Parathyroid adenoma (tissue), 2 donors: Measurements from ENCODE around the gene RNPEPL1.

ENCODE experiments used
- H2AFZ ChIP-seq: fragments of 300-600 bp; sonication (generic); one replicate; pipeline ENCODE4 v1.7.0; 2017; ENCODE audit warnings: antibody characterized with exemption, mild to moderate bottlenecking
- H3K27ac ChIP-seq: fragments of 300-600 bp; sonication (generic); one replicate; pipeline ENCODE4 v1.7.0; 2017
- H3K27me3 ChIP-seq: fragments of 300-600 bp; sonication (generic); one replicate; pipeline ENCODE4 v1.7.0; 2017; ENCODE audit warnings: low read length; ENCODE audit not compliant: control insufficient read depth, insufficient read depth
- H3K36me3 ChIP-seq: fragments of 300-600 bp; sonication (generic); one replicate; pipeline ENCODE4 v1.7.0; 2017; ENCODE audit warnings: low read length; ENCODE audit not compliant: control insufficient read depth, insufficient read depth
- H3K4me1 ChIP-seq: fragments of 300-600 bp; sonication (generic); one replicate; pipeline ENCODE4 v1.7.0; 2017; ENCODE audit warnings: control low read depth
- H3K4me2 ChIP-seq: fragments of 300-600 bp; sonication (generic); one replicate; pipeline ENCODE4 v1.7.0; 2017; ENCODE audit warnings: low read length
- H3K4me3 ChIP-seq: fragments of 300-600 bp; sonication (generic); one replicate; pipeline ENCODE4 v1.7.0; 2017; ENCODE audit warnings: low read depth, low read length
- H3K79me2 ChIP-seq: fragments of 300-600 bp; sonication (generic); one replicate; pipeline ENCODE4 v1.7.0; 2017; ENCODE audit warnings: control low read depth
- H3K9ac ChIP-seq: fragments of 300-600 bp; sonication (generic); one replicate; pipeline ENCODE4 v1.7.0; 2017; ENCODE audit warnings: mild to moderate bottlenecking
- H3K9me3 ChIP-seq: fragments of 300-600 bp; sonication (generic); one replicate; pipeline ENCODE4 v1.7.0; 2017; ENCODE audit warnings: low read length; ENCODE audit not compliant: control insufficient read depth
- TF ChIP-seq, protein P1 (sequence below): fragments of 300-600 bp; sonication (generic); IDR thresholded peaks from one replicate; pipeline ENCODE4 v1.7.0; 2017; ENCODE audit warnings: antibody characterized with exemption, mild to moderate bottlenecking
- donor health status: primary hyperparathyroidism.

RNPEPL1 gene

DNA sequence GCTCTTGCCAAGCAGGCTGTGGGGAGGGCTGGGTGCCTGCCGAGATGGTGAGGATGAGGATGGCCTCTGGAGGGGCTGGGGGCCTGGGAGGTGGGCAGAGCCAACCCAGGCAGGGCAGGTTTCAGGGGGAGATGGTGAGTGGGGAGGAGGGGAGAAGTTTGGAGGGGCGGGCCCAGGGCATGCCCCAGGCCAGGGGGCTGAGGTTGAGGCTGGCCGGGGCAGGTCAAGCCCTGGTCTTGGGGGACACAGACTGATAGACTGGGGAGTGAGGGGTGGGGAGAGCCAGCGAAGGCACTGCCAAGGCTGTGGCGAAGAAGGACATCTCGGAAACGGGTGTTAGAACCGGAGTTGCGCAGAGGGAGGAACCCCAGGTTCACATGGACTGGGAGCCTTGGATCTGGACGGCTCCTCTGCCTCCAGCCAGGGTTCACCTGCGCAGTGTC lies 30.9 kb downstream of the RNPEPL1 start:
- no peak overlapping the region for H2AFZ ChIP-seq
- no peaks in the 10 kb centered on the region for H3K9me3 ChIP-seq
- H3K27me3 ChIP-seq, result no peaks in the 10 kb centered on the region
- no peaks in the 10 kb centered on the region for H3K79me2 ChIP-seq
- peaks cover 2% of the 10 kb centered on the region for H3K4me1 ChIP-seq
- TF ChIP-seq, protein P1, sequence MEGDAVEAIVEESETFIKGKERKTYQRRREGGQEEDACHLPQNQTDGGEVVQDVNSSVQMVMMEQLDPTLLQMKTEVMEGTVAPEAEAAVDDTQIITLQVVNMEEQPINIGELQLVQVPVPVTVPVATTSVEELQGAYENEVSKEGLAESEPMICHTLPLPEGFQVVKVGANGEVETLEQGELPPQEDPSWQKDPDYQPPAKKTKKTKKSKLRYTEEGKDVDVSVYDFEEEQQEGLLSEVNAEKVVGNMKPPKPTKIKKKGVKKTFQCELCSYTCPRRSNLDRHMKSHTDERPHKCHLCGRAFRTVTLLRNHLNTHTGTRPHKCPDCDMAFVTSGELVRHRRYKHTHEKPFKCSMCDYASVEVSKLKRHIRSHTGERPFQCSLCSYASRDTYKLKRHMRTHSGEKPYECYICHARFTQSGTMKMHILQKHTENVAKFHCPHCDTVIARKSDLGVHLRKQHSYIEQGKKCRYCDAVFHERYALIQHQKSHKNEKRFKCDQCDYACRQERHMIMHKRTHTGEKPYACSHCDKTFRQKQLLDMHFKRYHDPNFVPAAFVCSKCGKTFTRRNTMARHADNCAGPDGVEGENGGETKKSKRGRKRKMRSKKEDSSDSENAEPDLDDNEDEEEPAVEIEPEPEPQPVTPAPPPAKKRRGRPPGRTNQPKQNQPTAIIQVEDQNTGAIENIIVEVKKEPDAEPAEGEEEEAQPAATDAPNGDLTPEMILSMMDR, result no peak
- no peak overlapping the region for H3K9ac ChIP-seq
- no peaks in the 10 kb centered on the region for H3K36me3 ChIP-seq
- no peak overlapping the region for H3K4me2 ChIP-seq
- H3K4me3 ChIP-seq, result no peak overlapping the region
- H3K27ac ChIP-seq, result no peak overlapping the region

DNA sequence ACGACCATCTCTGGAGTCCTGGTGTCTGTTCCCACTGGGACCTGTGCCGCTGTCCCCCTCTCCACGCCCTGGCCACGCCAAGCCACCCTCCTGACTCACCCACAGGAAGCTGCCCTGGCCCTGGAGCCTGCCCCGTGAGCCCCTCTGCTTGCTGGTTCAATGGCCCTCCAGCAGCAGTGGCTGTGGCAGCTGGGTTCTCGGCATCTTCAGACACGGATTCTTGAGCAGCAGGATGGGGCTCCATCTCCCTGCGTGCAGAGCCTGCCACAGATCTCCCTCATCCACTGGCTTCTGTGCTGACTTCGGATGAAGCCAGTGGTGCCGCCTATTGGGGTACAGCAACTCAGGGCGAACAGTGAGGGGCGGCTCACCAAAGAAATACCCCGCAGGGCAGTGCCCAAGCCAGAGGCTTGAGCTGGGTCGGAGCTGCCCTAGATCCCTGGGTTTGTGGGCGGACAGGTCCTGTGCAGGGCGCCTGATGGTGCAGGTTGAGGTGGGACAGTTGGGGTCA lies 32.2 kb downstream of the RNPEPL1 start:
- Histone ChIP-seq H3K4me2 (no peak overlapping the region), H3K9me3 (no peaks in the 10 kb centered on the region), H3K27me3 (no peaks in the 10 kb centered on the region), H3K79me2 (no peaks in the 10 kb centered on the region), H2AFZ (no peak overlapping the region), H3K9ac (no peak overlapping the region), H3K36me3 (no peaks in the 10 kb centered on the region), H3K4me3 (no peak overlapping the region), H3K27ac (no peak overlapping the region), H3K4me1 (peaks cover 9% of the 10 kb centered on the region)
- TF ChIP-seq, protein P1, result no peak

DNA sequence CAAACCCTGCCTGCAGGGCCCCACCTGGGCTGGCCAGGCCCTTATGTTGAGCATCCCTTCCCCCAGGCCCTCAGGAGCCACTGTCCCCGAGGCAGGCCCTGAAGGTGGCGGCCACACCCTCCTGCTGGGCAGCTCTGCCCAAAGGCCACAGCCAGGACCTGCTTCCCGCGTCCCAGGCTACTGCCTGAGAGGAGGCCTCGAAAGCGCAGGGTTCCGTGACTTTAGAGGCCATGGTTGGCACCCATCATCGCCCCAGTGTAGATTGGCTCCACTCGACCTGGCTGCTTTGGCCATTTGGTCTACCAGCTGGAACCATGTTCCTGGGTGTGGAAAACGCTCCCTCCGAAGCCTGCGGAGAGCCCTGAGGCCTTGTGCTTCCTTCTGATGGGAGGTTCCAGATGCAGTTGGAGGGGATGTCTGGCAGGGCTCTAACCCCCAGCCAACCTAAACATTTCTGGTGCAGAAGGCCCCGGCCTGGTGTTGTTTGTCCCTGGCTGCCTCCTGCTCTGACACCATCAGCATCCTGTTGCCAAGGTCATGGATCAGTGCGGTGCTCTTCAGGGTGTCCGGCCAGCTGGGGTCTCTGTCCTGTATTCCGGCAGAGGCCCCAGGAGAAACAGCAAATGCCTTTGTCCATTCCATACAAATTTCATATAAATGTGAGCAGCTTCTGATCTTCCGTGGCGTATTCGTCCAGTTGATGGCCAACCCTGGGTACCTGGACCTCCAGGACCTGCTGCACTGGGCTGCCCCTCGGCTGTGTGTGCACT lies 33.0 kb downstream of the RNPEPL1 start:
- Histone ChIP-seq H3K4me3 (no peak overlapping the region), H3K79me2 (no peaks in the 10 kb centered on the region), H2AFZ (no peak overlapping the region), H3K27me3 (no peaks in the 10 kb centered on the region), H3K9ac (no peak overlapping the region), H3K27ac (no peak overlapping the region), H3K36me3 (no peaks in the 10 kb centered on the region), H3K4me2 (no peak overlapping the region), H3K9me3 (no peaks in the 10 kb centered on the region), H3K4me1 (peaks cover 9% of the 10 kb centered on the region)
- TF ChIP-seq, protein P1, result no peak

DNA sequence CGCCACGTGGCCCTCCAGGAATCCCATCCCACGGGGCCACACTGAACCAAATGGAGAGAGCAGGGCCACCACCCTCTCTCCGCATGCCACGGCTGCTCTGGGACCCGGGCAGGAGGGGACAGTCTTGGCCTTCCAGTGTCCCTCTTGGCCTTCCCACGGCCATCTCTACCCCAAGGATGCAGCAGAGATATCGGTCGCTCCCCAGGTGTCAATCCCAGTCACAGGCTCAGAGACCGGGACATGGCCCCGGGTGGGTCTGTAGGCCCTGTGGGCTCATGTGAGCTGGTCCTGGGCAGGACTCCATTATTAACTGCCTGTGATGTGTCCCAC lies 33.5 kb downstream of the RNPEPL1 start:
- no peak overlapping the region for H3K4me2 ChIP-seq
- H3K36me3 ChIP-seq, result no peaks in the 10 kb centered on the region
- H3K79me2 ChIP-seq, result no peaks in the 10 kb centered on the region
- H3K9me3 ChIP-seq, result no peaks in the 10 kb centered on the region
- H3K4me1 ChIP-seq, result peaks cover 9% of the 10 kb centered on the region
- H2AFZ ChIP-seq, result no peak overlapping the region
- no peak overlapping the region for H3K9ac ChIP-seq
- no peak overlapping the region for H3K27ac ChIP-seq
- no peak overlapping the region for H3K4me3 ChIP-seq
- no peaks in the 10 kb centered on the region for H3K27me3 ChIP-seq
- TF ChIP-seq, protein P1, result no peak
